GM23338 (cell line): ENCODE measurements around the gene NHERF1. TPM values are rescaled to one million over a fixed set of nuclear protein-coding genes. Genes with fewer than 3 reads are reported as not detected.

Source experiments
- ATAC-seq: fragments of 200-7000 bp; cut with Tn5 transposase; 3 replicates; pipeline ENCODE4 v1.9.1; 2020
- DNase-seq: peaks from one replicate; pipeline ENCODE4 v3.0.0-alpha.2; 2015; ENCODE audit warnings: low spot score
- H2AFZ ChIP-seq: fragments of 200-600 bp; sonication (generic); 2 replicates; pipeline ENCODE4 v1.8.0; 2016; ENCODE audit warnings: antibody characterized with exemption, mild to moderate bottlenecking, moderate library complexity
- H3F3A ChIP-seq: fragments of 200-600 bp; sonication (generic); replicated peaks from 2 replicates; pipeline ENCODE4 v1.8.0; 2017; ENCODE audit warnings: antibody characterized with exemption, mixed run types, low read depth
- H3K27ac ChIP-seq: fragments of 200-600 bp; sonication (generic); 2 replicates; pipeline ENCODE4 v1.6.1; 2016; ENCODE audit warnings: low read depth
- H3K27me3 ChIP-seq: fragments of 200-600 bp; sonication (generic); 2 replicates; pipeline ENCODE4 v1.8.0; 2016; ENCODE audit warnings: mild to moderate bottlenecking, mixed run types, moderate library complexity; ENCODE audit not compliant: insufficient read depth
- H3K36me3 ChIP-seq: fragments of 200-600 bp; sonication (generic); 2 replicates; pipeline ENCODE4 v1.8.0; 2016; ENCODE audit warnings: mild to moderate bottlenecking; ENCODE audit not compliant: insufficient read depth
- H3K4me1 ChIP-seq: fragments of 200-600 bp; sonication (generic); 2 replicates; pipeline ENCODE4 v1.8.0; 2016; ENCODE audit warnings: mild to moderate bottlenecking, moderate library complexity; ENCODE audit not compliant: insufficient read depth
- H3K4me2 ChIP-seq: fragments of 200-600 bp; sonication (generic); 2 replicates; pipeline ENCODE4 v1.7.1; 2017; ENCODE audit warnings: mixed run types
- H3K4me3 ChIP-seq: fragments of 200-600 bp; sonication (generic); 2 replicates; pipeline ENCODE4 v1.6.1; 2016; ENCODE audit warnings: mixed run types
- H3K79me2 ChIP-seq: fragments of 200-600 bp; sonication (generic); replicated peaks from 2 replicates; pipeline ENCODE4 v1.8.0; 2017; ENCODE audit warnings: mild to moderate bottlenecking; ENCODE audit not compliant: insufficient read depth
- H3K9me2 ChIP-seq: fragments of 200-600 bp; sonication (generic); 2 replicates; pipeline ENCODE4 v1.8.0; 2017; ENCODE audit not compliant: insufficient read depth
- H4K20me1 ChIP-seq: fragments of 200-600 bp; sonication (generic); replicated peaks from 2 replicates; pipeline ENCODE4 v1.8.0; 2017; ENCODE audit warnings: mild to moderate bottlenecking; ENCODE audit not compliant: insufficient read depth
- H3K27ac Mint-ChIP-seq: 2 replicates; pipeline ENCODE4 v1.8.0; 2020; ENCODE audit warnings: inconsistent platforms, mild to moderate bottlenecking, moderate library complexity, mixed read lengths
- H3K27me3 Mint-ChIP-seq: 3 replicates; pipeline ENCODE4 v1.8.0; 2022; ENCODE audit warnings: low read depth, mild to moderate bottlenecking, moderate library complexity, mixed read lengths, inconsistent platforms; ENCODE audit not compliant: insufficient read depth, poor library complexity
- H3K36me3 Mint-ChIP-seq: 3 replicates; pipeline ENCODE4 v1.8.0; 2021; ENCODE audit warnings: low read depth, mild to moderate bottlenecking, inconsistent platforms, moderate library complexity, mixed read lengths
- H3K4me1 Mint-ChIP-seq: 3 replicates; pipeline ENCODE4 v1.8.0; 2020; ENCODE audit warnings: mild to moderate bottlenecking, inconsistent platforms, mixed read lengths
- H3K4me3 Mint-ChIP-seq: 3 replicates; pipeline ENCODE4 v1.8.0; 2021; ENCODE audit warnings: moderate library complexity, mild to moderate bottlenecking, inconsistent platforms, mixed read lengths
- H3K9me3 Mint-ChIP-seq: 3 replicates; pipeline ENCODE4 v1.8.0; 2020; ENCODE audit warnings: moderate library complexity, mild to moderate bottlenecking, inconsistent platforms, mixed read lengths
- CREB1 ChIP-seq: fragments of 250-450 bp; sonication (Bioruptor Pico); IDR thresholded peaks from 2 replicates; pipeline ENCODE4 v1.5.0; 2020; ENCODE audit warnings: low read depth, mild to moderate bottlenecking, moderate library complexity
- EZH2 ChIP-seq: fragments of 200-600 bp; sonication (generic); IDR thresholded peaks from one replicate; pipeline ENCODE4 v1.8.0; 2017; ENCODE audit warnings: antibody characterized with exemption, mild to moderate bottlenecking, low read depth; ENCODE audit not compliant: unreplicated experiment
- EZH2phosphoT487 ChIP-seq: fragments of 200-600 bp; sonication (generic); IDR thresholded peaks from one replicate; pipeline ENCODE4 v1.8.1; 2018; ENCODE audit warnings: antibody characterized with exemption; ENCODE audit not compliant: unreplicated experiment
- JUNB ChIP-seq: IDR thresholded peaks from one replicate; pipeline ENCODE4 v1.6.1; 2016; ENCODE audit warnings: antibody characterized with exemption; ENCODE audit not compliant: unreplicated experiment
- NANOG ChIP-seq: IDR thresholded peaks from 2 replicates; pipeline ENCODE4 v1.6.1; 2016; ENCODE audit warnings: antibody characterized with exemption, borderline replicate concordance
- POLR2AphosphoS5 ChIP-seq: IDR thresholded peaks from 2 replicates; pipeline ENCODE4 v1.6.1; 2016; ENCODE audit warnings: antibody characterized with exemption, low read depth
- STAT1 ChIP-seq: IDR thresholded peaks from one replicate; pipeline ENCODE4 v1.6.1; 2016; ENCODE audit warnings: antibody characterized with exemption; ENCODE audit not compliant: unreplicated experiment
- ZNF114 ChIP-seq: fragments of 250-450 bp; sonication (Bioruptor Pico); IDR thresholded peaks from 2 replicates; pipeline ENCODE4 v1.5.0; 2020; ENCODE audit warnings: mild to moderate bottlenecking, moderate library complexity
- ZNF331 ChIP-seq: fragments of 250-450 bp; sonication (Bioruptor Pico); IDR thresholded peaks from 2 replicates; pipeline ENCODE4 v1.5.0; 2020; ENCODE audit warnings: low read depth, mild to moderate bottlenecking, moderate library complexity
- polyA plus RNA-seq: library from polyadenylated mRNA; unstranded; fragments of >200 nt; fragmentation: Nextera tagmentation; extraction: Ambion mirVana; gene quantifications from 2 replicates; pipeline ENCODE4 v1.2.1, GENCODE V29; 2016
- total RNA-seq: library from RNA; depleted of rRNA; stranded (reverse); fragments of >200 nt; shearing (Covaris generic); gene quantifications from 2 replicates; pipeline ENCODE4 v1.2.3, GENCODE V29; 2014
- TF ChIP-seq, protein P1 (sequence below): fragments of 250-450 bp; sonication (Bioruptor Pico); IDR thresholded peaks from 2 replicates; pipeline ENCODE4 v1.5.0; 2020; ENCODE audit warnings: mild to moderate bottlenecking, moderate library complexity
- TF ChIP-seq, protein P2 (sequence below): IDR thresholded peaks from one replicate; pipeline ENCODE4 v1.6.1; 2018; ENCODE audit warnings: antibody characterized with exemption; ENCODE audit not compliant: unreplicated experiment
- TF ChIP-seq, protein P3 (sequence below), 2 experiments: fragments of 200-600 bp in 1 of 2; sonication (generic) in 1 of 2; conservative IDR thresholded peaks; 2 replicates each; pipeline versions ENCODE4 v1.5.1 to v1.6.1; 2016 to 2017; ENCODE audit warnings: antibody characterized with exemption in 2 of 2, low read depth in 2 of 2, mild to moderate bottlenecking in 2 of 2, moderate library complexity in 1 of 2
- TF ChIP-seq, protein P4 (sequence below): IDR thresholded peaks from 2 replicates; pipeline ENCODE4 v1.6.1; 2016; ENCODE audit warnings: antibody characterized with exemption

NHERF1 gene
- total and polyA plus RNA-seq, 2 experiments from 2014 or later: 48.8 to 100 TPM

DNA sequence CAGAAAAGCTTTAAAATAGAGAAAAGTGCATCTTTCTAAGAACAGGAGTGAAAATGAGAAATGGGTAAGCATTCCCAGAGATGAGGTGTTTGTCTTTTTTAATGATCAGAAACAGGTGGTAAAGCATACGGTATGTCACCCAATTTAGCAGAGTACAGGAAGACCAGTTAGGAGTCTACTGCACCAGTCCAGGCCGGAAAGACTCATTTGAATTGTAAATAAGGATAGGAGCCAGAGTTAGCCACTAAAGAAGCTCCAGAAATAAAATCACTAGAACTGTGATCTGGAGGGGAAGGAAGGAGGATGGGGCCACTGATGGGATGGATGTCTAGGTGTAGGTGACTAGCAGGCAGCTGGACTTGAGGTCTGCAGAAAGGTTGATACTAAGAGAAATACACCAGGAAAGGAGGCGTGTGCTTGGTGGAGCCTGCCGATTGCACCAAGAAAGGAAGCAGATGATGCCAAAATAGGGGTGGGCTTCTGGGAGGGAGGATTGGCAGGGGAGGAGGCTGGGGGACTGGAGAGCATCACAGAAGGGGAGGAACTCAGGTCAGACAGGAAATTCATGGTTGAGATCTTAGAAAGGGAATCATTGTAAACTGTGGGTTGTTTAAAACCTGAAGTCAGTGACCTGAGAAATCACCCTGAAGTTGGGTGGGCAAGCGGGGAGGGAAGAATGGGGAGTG is 35.8 kb downstream of the NHERF1 start:
- H3K4me1 ChIP-seq: no peaks in the 10 kb centered on the region; the same call in 1 of the 2 replicates
- no peaks in the 10 kb centered on the region; the same call in 1 of the 2 replicates for H3K36me3 ChIP-seq
- no peak overlapping the region for H3K27ac ChIP-seq
- H3K4me3 ChIP-seq: no peak overlapping the region
- H3K9me3 Mint-ChIP-seq: no peaks in the 10 kb centered on the region
- H3F3A ChIP-seq: peaks cover 4% of the 10 kb centered on the region; the same call in 1 of the 2 replicates
- no peaks in the 10 kb centered on the region for H3K27me3 ChIP-seq
- H3K4me2 ChIP-seq: no peak overlapping the region
- no peak for ATAC-seq
- H3K27ac Mint-ChIP-seq: no peak overlapping the region
- H3K79me2 ChIP-seq: no peaks in the 10 kb centered on the region; the same call in 1 of the 2 replicates
- no peak overlapping the region for H2AFZ ChIP-seq
- no peaks in the 10 kb centered on the region for H3K9me2 ChIP-seq
- H3K36me3 Mint-ChIP-seq: peaks cover 22% of the 10 kb centered on the region
- H3K27me3 Mint-ChIP-seq: peaks cover 17% of the 10 kb centered on the region
- H3K4me3 Mint-ChIP-seq: no peak overlapping the region
- peaks cover 34% of the 10 kb centered on the region for H4K20me1 ChIP-seq
- TF ChIP-seq JUNB (no peak), CREB1 (CRISPR knock-in tag) (no peak), STAT1 (no peak), POLR2AphosphoS5 (no peak), EZH2 (no peak), EZH2phosphoT487 (no peak), NANOG (no peak), ZNF331 (CRISPR knock-in tag) (no peak), ZNF114 (no peak)
- TF ChIP-seq, protein P1, sequence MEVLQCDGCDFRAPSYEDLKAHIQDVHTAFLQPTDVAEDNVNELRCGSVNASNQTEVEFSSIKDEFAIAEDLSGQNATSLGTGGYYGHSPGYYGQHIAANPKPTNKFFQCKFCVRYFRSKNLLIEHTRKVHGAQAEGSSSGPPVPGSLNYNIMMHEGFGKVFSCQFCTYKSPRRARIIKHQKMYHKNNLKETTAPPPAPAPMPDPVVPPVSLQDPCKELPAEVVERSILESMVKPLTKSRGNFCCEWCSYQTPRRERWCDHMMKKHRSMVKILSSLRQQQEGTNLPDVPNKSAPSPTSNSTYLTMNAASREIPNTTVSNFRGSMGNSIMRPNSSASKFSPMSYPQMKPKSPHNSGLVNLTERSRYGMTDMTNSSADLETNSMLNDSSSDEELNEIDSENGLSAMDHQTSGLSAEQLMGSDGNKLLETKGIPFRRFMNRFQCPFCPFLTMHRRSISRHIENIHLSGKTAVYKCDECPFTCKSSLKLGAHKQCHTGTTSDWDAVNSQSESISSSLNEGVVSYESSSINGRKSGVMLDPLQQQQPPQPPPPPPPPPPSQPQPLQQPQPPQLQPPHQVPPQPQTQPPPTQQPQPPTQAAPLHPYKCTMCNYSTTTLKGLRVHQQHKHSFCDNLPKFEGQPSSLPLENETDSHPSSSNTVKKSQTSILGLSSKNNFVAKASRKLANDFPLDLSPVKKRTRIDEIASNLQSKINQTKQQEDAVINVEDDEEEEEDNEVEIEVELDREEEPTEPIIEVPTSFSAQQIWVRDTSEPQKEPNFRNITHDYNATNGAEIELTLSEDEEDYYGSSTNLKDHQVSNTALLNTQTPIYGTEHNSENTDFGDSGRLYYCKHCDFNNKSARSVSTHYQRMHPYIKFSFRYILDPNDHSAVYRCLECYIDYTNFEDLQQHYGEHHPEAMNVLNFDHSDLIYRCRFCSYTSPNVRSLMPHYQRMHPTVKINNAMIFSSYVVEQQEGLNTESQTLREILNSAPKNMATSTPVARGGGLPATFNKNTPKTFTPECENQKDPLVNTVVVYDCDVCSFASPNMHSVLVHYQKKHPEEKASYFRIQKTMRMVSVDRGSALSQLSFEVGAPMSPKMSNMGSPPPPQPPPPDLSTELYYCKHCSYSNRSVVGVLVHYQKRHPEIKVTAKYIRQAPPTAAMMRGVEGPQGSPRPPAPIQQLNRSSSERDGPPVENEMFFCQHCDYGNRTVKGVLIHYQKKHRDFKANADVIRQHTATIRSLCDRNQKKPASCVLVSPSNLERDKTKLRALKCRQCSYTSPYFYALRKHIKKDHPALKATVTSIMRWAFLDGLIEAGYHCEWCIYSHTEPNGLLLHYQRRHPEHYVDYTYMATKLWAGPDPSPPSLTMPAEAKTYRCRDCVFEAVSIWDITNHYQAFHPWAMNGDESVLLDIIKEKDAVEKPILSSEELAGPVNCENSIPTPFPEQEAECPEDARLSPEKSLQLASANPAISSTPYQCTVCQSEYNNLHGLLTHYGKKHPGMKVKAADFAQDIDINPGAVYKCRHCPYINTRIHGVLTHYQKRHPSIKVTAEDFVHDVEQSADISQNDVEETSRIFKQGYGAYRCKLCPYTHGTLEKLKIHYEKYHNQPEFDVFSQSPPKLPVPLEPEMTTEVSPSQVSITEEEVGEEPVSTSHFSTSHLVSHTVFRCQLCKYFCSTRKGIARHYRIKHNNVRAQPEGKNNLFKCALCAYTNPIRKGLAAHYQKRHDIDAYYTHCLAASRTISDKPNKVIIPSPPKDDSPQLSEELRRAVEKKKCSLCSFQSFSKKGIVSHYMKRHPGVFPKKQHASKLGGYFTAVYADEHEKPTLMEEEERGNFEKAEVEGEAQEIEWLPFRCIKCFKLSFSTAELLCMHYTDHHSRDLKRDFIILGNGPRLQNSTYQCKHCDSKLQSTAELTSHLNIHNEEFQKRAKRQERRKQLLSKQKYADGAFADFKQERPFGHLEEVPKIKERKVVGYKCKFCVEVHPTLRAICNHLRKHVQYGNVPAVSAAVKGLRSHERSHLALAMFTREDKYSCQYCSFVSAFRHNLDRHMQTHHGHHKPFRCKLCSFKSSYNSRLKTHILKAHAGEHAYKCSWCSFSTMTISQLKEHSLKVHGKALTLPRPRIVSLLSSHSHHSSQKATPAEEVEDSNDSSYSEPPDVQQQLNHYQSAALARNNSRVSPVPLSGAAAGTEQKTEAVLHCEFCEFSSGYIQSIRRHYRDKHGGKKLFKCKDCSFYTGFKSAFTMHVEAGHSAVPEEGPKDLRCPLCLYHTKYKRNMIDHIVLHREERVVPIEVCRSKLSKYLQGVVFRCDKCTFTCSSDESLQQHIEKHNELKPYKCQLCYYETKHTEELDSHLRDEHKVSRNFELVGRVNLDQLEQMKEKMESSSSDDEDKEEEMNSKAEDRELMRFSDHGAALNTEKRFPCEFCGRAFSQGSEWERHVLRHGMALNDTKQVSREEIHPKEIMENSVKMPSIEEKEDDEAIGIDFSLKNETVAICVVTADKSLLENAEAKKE: no peak
- TF ChIP-seq, protein P2, sequence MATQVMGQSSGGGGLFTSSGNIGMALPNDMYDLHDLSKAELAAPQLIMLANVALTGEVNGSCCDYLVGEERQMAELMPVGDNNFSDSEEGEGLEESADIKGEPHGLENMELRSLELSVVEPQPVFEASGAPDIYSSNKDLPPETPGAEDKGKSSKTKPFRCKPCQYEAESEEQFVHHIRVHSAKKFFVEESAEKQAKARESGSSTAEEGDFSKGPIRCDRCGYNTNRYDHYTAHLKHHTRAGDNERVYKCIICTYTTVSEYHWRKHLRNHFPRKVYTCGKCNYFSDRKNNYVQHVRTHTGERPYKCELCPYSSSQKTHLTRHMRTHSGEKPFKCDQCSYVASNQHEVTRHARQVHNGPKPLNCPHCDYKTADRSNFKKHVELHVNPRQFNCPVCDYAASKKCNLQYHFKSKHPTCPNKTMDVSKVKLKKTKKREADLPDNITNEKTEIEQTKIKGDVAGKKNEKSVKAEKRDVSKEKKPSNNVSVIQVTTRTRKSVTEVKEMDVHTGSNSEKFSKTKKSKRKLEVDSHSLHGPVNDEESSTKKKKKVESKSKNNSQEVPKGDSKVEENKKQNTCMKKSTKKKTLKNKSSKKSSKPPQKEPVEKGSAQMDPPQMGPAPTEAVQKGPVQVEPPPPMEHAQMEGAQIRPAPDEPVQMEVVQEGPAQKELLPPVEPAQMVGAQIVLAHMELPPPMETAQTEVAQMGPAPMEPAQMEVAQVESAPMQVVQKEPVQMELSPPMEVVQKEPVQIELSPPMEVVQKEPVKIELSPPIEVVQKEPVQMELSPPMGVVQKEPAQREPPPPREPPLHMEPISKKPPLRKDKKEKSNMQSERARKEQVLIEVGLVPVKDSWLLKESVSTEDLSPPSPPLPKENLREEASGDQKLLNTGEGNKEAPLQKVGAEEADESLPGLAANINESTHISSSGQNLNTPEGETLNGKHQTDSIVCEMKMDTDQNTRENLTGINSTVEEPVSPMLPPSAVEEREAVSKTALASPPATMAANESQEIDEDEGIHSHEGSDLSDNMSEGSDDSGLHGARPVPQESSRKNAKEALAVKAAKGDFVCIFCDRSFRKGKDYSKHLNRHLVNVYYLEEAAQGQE: no peak
- TF ChIP-seq, protein P3, sequence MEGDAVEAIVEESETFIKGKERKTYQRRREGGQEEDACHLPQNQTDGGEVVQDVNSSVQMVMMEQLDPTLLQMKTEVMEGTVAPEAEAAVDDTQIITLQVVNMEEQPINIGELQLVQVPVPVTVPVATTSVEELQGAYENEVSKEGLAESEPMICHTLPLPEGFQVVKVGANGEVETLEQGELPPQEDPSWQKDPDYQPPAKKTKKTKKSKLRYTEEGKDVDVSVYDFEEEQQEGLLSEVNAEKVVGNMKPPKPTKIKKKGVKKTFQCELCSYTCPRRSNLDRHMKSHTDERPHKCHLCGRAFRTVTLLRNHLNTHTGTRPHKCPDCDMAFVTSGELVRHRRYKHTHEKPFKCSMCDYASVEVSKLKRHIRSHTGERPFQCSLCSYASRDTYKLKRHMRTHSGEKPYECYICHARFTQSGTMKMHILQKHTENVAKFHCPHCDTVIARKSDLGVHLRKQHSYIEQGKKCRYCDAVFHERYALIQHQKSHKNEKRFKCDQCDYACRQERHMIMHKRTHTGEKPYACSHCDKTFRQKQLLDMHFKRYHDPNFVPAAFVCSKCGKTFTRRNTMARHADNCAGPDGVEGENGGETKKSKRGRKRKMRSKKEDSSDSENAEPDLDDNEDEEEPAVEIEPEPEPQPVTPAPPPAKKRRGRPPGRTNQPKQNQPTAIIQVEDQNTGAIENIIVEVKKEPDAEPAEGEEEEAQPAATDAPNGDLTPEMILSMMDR (conservative IDR thresholded peaks at IDR 0.05; ENCODE audit: low read depth in 2 of 2): no peak
- TF ChIP-seq, protein P4, sequence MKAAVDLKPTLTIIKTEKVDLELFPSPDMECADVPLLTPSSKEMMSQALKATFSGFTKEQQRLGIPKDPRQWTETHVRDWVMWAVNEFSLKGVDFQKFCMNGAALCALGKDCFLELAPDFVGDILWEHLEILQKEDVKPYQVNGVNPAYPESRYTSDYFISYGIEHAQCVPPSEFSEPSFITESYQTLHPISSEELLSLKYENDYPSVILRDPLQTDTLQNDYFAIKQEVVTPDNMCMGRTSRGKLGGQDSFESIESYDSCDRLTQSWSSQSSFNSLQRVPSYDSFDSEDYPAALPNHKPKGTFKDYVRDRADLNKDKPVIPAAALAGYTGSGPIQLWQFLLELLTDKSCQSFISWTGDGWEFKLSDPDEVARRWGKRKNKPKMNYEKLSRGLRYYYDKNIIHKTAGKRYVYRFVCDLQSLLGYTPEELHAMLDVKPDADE: no peak
- H3K4me1 Mint-ChIP-seq: peaks cover 20% of the 10 kb centered on the region
- DNase-seq: no peak
